ENCODE results near the gene AIG1. TPM values are rescaled to one million over a fixed set of nuclear protein-coding genes. Genes with fewer than 3 reads are reported as not detected.

AIG1 gene
- total RNA-seq, 1 donor from 2014 or later: 29.6 TPM

GRCh38 chr6:143376375-143376774 lies 315.7 kb downstream of the AIG1 start:
- no peak for TF ChIP-seq CTCF (IDR thresholded peaks at IDR 0.05)
- no peak for ATAC-seq
- no peaks in the 10 kb centered on the region for H3K27me3 ChIP-seq (ENCODE audit: low read depth)
- H3K9me3 ChIP-seq: no peaks in the 10 kb centered on the region
- H3K27ac ChIP-seq: no peak overlapping the region
- H3K36me3 ChIP-seq: no peaks in the 10 kb centered on the region
- DNase-seq: no peak
- H3K4me3 ChIP-seq: no peak overlapping the region
- H3K4me1 ChIP-seq: no peaks in the 10 kb centered on the region
- intact Hi-C loops (cut with DNase I): no loop called here

- no peak for ATAC-seq
- no peak for TF ChIP-seq CTCF (IDR thresholded peaks at IDR 0.05)
- intact Hi-C loops (cut with DNase I): no loop called here
- no peak for DNase-seq
- Histone ChIP-seq H3K4me3 (no peak overlapping the region), H3K4me1 (no peaks in the 10 kb centered on the region), H3K27ac (no peak overlapping the region), H3K36me3 (no peaks in the 10 kb centered on the region), H3K9me3 (no peaks in the 10 kb centered on the region), H3K27me3 (ENCODE audit: low read depth) (no peaks in the 10 kb centered on the region)
Measured at GRCh38 chr6:143376861-143377260, 316.2 kb downstream of the AIG1 start.

GRCh38 chr6:143385636-143386035 lies 324.9 kb downstream of the AIG1 start:
- H3K4me3 ChIP-seq: no peak overlapping the region
- no peak overlapping the region for H3K27ac ChIP-seq
- no peaks in the 10 kb centered on the region for H3K36me3 ChIP-seq
- DNase-seq: no peak
- H3K4me1 ChIP-seq: no peaks in the 10 kb centered on the region
- H3K9me3 ChIP-seq: no peaks in the 10 kb centered on the region
- H3K27me3 ChIP-seq (ENCODE audit: low read depth): no peaks in the 10 kb centered on the region
- ATAC-seq: no peak
- no peak for TF ChIP-seq CTCF (IDR thresholded peaks at IDR 0.05)
- intact Hi-C loops (cut with DNase I): no loop called here

GRCh38 chr6:143390278-143390677 lies 329.6 kb downstream of the AIG1 start:
- Histone ChIP-seq H3K27me3 (ENCODE audit: low read depth) (no peaks in the 10 kb centered on the region), H3K4me3 (no peak overlapping the region), H3K27ac (no peak overlapping the region), H3K4me1 (no peaks in the 10 kb centered on the region), H3K9me3 (no peaks in the 10 kb centered on the region), H3K36me3 (no peaks in the 10 kb centered on the region)
- no peak for DNase-seq
- TF ChIP-seq CTCF (IDR thresholded peaks at IDR 0.05): no peak
- ATAC-seq: no peak
- intact Hi-C loops (cut with DNase I): no loop called here

Other genes with a start within 250 kb of the AIG1 start
- gene HIVEP2, start 115.7 kb upstream of the AIG1 start, total RNA-seq: 13.1 TPM

Data from lower lobe of right lung (tissue), 2 donors.